HT1080 (cell line): ENCODE measurements around the gene PSME4. TPM values are rescaled to one million over a fixed set of nuclear protein-coding genes. Genes with fewer than 3 reads are reported as not detected.
"Not testable (repeated sequence)": the region's sequence is repeated elsewhere in the genome, so short reads cannot be mapped to it uniquely, and the experiment has no call there.

Experiments used
- DNase-seq: peaks from one replicate; pipeline ENCODE4 v3.0.0-alpha.2; 2015; ENCODE audit warnings: low read depth
- small RNA-seq: library from RNA; depleted of rRNA; stranded (forward); fragments of <200 nt; gene quantifications from one replicate; pipeline ENCODE3, GENCODE V24; 2014
- total RNA-seq: library from RNA; depleted of rRNA; stranded (reverse); fragments of >200 nt; shearing (Covaris generic); gene quantifications from 2 replicates; pipeline ENCODE4 v1.2.3, GENCODE V29; 2014; rRNA removed

PSME4 gene
- total RNA-seq, 1 experiment from 2014 or later: 39.2 TPM

GRCh38 chr2:53848062-53848461, 122.7 kb downstream of the PSME4 start:
- no peak for DNase-seq

- DNase-seq: no peak
Observed at GRCh38 chr2:53843595-53843994, 127.2 kb downstream of the PSME4 start.

DNA sequence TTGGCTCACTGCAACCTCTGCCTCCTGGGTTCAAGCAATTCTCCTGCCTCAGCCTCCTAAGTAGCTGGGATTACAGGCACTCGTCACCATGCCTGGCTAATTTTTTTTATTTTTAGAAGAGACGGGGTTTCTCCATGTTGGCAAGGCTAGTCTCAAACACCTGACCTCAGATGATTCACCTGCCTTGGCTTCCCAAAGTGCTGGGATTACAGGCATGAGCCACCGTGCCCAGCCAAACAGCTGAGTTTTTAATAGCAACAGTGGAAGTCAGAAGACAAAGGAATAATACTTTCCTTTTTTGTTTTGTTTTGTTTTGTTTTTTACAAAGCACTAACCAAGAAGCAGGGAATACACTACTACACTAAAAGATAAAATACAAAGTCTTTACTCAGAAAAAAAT, 127.9 kb downstream of the PSME4 start:
- peak; percentile 43 for DNase-seq

DNA sequence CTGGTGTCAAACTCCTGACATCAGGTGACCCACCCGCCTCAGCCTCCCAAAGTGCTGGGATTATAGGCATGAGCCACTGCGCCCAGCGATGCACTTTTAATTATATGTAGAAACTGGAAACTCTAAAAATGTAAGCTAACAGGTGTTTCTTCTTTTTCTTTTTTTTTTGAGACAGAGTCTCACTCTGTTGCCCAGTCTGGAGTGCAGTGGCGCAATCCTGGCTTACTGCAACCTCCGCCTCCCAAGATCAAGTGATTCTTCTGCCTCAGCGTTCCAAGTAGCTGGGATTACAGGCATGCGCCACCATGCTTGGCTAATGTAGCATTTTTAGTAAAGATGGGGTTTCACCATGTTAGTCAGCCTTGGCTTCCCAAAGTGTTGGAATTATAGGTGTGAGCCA, 129.1 kb downstream of the PSME4 start:
- DNase-seq: not testable (repeated sequence)

- no peak for DNase-seq
Observed at GRCh38 chr2:53840580-53840979, 130.2 kb downstream of the PSME4 start.

DNA sequence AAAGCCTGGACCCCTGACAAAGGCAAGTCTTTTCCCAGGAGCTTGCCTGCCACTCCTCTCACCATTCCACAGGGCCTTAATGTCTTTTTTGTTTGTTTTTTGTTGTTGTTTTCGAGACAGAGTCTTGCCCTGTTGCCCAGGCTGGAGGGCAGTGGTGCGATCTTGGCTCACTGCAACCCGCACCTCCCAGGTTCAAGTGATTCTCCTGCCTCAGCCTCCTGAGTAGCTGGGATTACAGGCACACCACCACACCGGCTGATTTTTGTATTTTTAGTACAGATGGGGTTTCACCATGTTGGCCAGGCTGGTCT, 140.9 kb downstream of the PSME4 start:
- not testable (repeated sequence) for DNase-seq

DNA sequence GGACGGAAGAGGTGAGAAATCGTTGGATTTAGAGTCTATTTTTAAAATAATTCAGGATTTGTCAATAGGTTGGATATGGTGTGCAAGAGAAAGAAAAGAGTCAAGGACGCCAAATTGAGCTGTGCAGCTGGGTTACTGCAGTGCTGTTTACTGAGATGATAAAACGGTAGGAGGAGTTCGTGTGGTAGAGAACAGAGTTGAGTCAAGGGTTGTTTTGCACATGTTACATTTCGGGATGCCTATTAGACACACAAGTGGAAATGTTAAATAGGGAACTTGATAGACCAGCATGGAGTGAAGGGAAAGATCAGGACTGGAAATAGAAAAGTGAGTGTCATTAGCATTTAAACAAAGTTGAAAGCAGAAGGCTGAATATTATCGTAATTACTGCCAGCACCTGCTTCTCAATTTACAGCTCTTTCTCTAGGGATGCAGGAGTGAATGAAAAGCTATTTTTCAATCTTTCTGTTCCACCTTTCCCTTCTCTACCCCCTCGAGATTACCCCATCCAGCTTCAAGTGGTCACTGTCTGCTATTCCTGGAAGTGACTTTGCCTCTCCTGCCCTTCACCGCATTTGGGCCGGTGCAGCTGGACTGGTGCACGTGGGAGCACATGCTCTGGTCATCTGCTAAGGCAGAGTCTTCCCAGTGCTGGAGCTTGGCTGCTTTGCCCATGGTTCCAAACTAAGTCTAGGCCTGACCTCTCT, 141.4 kb downstream of the PSME4 start:
- no peak for DNase-seq

GRCh38 chr2:53828331-53828730, 142.5 kb downstream of the PSME4 start:
- no peak for DNase-seq

DNA sequence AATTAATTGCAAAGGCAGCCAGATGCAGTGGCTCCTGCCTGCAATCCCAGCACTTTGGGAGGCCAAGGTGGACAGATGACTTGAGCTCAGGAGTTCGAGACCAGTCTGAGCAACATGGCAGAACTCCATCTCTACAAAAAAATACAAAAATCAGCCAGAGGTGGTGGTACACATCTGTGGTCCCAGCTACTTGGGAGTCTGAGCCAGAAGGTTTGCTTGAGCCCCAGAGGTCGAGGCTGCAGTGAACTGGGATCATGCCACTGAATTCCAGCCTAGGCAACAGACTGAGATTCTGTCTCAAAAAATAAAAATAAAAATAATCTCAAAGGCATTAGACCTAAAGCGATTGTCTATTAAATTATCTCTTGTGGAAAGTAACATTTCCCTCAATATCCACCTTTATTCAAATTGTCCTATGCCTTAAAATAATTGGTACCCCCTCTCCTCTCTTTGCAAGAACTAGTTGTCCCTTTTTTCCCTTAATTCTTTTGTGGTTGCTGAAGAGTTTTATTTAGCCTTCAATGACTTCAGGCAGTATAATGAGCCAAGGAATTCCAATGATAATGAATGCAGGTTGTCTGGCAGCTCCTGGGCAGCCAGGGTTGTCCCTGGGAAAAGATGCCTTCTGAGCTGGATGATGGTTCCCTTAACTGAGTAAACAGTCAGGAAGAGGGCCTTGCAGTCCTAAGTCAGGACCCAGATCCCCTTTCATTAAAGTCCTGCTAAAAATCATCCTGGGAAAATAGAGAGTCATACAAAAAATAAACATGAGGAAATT, 143.2 kb downstream of the PSME4 start:
- no peak for DNase-seq

DNA sequence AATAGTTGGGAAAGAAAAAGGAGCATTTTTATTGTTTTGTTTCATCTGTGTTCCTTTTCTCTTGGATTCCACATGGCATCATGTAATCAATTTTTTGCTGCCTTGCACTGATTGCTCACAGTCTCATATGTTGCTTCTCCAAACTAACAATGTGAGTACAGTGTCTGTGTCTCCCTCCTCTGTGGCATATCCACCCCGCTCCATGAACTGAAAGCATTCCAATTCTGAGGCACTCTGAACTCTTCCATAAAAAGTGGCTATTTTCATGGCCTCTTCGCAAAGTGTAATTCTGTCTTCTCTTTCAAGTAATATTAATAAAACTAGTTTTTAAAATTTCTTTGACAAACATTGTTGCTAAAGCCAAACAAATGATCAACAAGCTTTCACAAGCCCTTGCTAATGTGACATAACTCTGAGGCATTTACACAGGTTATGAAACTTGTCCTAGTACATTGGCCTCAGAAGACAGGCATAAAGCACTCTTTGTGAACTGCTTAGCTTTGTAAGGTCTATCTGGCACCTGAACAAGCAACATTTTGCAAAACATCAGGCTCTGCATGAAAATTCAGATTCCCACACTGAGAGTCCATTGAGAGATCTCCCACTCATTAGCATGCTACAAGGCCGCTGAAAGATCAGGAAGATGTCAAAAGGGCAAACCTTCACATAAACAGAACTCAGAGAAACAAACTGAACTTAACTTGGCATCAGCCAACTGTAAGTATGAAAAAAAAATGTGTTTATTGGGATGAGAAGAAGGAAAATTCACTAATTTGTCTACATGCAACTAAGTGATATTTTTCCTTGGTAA, 144.0 kb downstream of the PSME4 start:
- no peak for DNase-seq

GRCh38 chr2:53826030-53826410, 144.8 kb downstream of the PSME4 start:
- DNase-seq: no peak

- peak; percentile 10 for DNase-seq
Observed at GRCh38 chr2:53823639-53824038, 147.2 kb downstream of the PSME4 start.

DNA sequence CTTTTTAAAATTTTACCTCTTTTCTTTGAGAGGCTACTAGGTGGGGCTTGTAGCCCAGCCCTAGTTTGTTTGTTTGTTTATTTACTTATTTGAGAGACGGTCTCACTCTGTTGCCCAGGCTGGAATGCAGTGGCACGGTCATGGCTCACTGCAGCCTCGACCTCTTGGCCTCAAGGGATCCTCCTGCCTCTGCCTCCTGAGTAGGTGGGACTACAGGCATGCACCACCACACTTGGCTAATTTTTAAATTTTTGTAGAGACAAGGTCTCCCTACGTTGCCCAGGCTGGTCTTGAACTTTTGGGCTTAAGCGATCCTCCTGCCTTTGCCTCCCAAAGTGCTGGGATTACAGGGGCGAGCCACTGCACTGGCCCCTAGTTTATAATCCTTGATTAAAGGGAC, 149.0 kb downstream of the PSME4 start:
- no peak for DNase-seq

DNA sequence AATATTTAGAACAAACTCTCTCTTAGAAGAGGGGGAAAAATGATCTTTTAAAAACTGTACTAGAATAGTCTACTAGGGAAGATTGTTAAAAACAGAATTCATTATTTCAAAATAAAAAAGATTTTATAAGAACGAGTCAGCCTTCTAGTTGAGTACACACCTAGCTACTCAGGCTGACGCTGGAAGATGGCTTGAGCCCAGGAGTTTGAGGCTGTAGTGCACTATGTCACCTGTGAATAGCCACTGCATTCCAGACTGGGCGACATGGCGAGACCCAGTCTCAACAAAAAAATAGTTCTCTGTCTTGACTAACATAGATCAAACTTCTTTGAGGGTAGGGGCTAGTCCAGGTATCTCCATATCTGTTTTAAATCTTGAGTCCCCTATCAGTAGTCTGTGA, 150.1 kb downstream of the PSME4 start:
- no peak for DNase-seq

- DNase-seq: no peak
Observed at GRCh38 chr2:53820048-53820447, 150.7 kb downstream of the PSME4 start.

DNA sequence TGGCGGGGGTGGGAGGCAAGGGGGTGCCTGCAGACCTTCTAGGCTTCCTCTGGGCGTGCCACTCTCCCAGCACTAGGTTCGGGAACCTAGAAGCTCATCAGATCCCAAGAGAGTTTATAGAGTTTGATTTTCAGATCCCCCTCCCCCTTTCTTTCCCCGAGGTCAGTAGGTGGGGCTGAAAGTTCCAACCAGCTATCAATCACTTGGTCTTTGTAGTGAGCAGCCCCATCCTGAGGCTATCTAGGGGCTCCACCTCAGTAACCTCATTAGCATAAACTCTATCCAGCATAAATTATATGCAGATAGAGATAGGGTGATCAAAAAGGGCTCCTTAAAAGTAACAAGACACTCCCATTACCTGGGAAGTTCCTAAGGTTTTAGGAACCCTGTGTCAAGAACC, 151.2 kb downstream of the PSME4 start:
- no peak for DNase-seq

GRCh38 chr2:53818854-53819435, 151.8 kb downstream of the PSME4 start:
- no peak for DNase-seq

Small RNA genes lying within 50 kb of the gene (small RNA-seq; reads per million reads assigned to genes)
- not detected for gene MIR3682

Other genes starting within 250 kb of the PSME4 start
- 21.3 and 27.4 TPM in 2 replicates for gene CHAC2, start 203.2 kb downstream of the PSME4 start, total RNA-seq
- gene ASB3, start 184.0 kb downstream of the PSME4 start, total RNA-seq: 16.0 and 16.4 TPM in 2 replicates
- gene ERLEC1, start 183.9 kb downstream of the PSME4 start, total RNA-seq: 55.0 and 70.2 TPM in 2 replicates
- gene GPR75, start 111.0 kb downstream of the PSME4 start, total RNA-seq: 0.70 and 1.2 TPM in 2 replicates
- gene ACYP2, start 144.6 kb upstream of the PSME4 start, total RNA-seq: 0.97 and 4.7 TPM in 2 replicates